ENCODE data around the gene PLXNA4. TPM values are rescaled to one million over a fixed set of nuclear protein-coding genes. Genes with fewer than 3 reads are reported as not detected.
A peak's percentile ranks its signal among the peaks of the same experiment; 100 is the strongest.

Gene PLXNA4
- total RNA-seq, 1 experiment from 2014 or later, result 29.2 TPM

- no peak for DNase-seq (ENCODE audit: low read depth)
These were observed 72.2 kb downstream of the PLXNA4 start for GRCh38 chr7:132504071-132504470.

DNA sequence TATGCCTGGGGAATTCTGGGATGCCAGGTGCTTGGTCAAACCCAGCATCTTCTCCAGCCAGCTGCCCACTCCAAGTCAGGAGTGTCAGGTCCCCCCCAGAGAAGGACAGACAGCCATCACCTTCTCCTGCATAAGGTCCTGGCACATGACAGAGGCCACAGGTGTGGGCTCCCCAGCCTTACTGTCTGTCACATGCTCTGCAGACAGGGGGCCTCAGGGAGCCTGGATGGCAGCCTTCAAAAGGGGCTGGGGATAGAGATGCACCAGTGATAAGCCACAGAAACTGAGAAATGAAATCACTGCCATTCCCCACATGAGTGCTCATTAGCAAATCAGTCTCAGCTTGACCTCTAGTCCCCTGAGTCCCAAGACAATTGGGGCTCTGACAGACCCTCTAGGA is 72.9 kb downstream of the PLXNA4 start:
- DNase-seq (ENCODE audit: low read depth), result no peak

GRCh38 chr7:132501956-132502355 is 74.3 kb downstream of the PLXNA4 start:
- DNase-seq (ENCODE audit: low read depth), result peak; percentile 92

DNA sequence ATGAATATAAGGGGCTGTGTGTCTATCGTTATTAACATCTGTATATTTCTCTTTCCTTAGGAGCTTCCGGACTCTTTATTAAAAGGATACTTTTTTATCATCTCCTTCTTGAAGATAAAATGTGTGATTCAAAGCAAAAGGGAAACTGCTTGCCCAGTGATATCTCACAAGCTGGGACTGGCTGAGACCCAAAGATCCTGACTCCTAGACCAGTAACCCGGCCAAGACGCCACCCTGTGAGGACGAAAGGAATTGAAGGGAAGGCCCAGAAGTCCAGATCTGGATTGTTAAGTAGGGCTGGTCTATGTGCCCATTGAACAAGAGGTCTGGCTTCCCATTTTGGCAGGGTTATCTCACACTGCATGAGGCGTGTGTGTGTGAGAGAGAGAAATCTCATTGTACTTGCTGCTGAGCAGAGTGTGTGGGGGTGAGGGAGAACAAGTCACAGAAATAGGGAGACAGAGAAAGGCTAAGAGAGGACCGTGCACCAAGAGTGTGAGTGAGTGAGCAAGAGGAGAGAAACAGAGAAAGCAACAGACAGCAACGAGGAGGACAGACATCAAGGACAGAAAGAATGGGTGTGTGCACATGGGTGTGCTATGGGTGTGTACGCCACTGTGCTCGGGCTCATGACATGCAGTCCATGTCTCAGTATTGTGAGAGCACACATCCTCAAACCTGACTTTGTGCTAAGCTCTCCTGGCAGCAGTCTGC is 75.4 kb downstream of the PLXNA4 start:
- peak; percentile 23 for DNase-seq (ENCODE audit: low read depth)

GRCh38 chr7:132499487-132499886 is 76.8 kb downstream of the PLXNA4 start:
- no peak for DNase-seq (ENCODE audit: low read depth)

GRCh38 chr7:132499065-132499464 is 77.2 kb downstream of the PLXNA4 start:
- DNase-seq (ENCODE audit: low read depth), result no peak

DNA sequence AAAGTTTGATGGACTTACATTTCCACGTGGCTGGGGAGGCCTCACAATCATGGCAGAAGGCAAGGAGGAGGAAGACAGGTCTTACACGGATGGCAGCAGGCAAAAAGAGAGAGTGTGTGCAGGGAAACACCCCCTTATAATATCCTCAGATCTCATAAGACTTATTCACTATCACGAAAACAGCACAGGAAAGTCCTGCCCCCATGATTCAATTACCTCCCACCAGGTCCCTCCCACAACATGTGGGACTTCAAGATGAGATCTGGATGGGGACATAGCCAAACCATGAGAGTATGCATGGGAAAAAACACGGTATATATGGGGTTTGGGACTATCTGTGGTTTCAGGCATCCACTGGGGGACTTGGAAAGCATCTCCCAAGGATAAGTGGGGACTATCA is 78.0 kb downstream of the PLXNA4 start:
- no peak for DNase-seq (ENCODE audit: low read depth)

DNA sequence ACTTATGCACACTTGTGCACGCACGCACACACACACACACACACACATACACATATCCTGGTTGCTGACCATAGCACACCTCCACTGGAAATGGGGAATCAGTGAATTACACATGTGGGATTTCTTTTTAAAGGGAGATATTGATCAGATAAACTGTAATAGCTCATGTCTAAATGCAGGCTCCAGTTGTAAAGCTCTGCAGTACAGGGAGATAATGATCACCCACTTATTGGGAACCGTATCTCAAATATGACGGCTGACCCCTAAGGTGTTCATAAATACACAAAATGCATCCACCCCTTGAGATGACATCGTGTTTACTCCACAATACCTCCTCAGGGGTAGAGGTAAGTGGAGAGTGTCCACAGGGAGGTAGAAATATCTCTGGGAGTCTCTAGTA is 79.2 kb downstream of the PLXNA4 start:
- DNase-seq (ENCODE audit: low read depth), result no peak

- DNase-seq (ENCODE audit: low read depth), result no peak
These were observed 80.3 kb downstream of the PLXNA4 start for GRCh38 chr7:132495936-132496335.

- DNase-seq (ENCODE audit: low read depth), result no peak
These were observed 81.8 kb downstream of the PLXNA4 start for GRCh38 chr7:132494474-132494873.

DNA sequence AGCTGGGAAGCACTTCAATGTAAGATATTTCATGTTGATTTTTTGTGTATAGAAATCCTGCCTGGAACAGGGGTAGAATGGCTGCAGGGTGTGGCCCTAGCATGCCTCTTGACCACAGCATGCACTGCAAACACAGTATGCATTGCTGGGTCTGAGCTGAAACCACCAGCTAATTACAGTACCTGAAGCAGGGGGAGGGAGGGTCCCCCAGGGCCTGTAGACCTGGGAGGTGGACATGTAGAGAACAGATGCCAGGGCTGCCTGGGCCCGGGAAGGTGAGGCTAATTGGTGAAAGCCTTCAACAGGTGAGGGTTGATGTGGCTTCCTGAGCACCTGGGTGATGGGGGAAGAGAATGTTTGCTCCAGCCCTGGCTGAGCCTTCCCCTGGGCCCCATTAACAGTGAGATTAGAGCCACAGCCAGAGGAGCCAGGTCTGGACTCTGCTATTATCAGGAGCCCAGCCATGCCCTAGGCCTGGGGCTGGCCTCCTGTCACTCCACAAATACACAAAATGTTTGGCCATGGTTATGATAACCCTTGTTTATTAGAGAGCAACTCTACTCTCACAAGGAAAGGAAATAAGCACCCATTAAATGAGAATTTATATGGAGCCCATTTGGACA is 83.3 kb downstream of the PLXNA4 start:
- DNase-seq (ENCODE audit: low read depth), result no peak

DNA sequence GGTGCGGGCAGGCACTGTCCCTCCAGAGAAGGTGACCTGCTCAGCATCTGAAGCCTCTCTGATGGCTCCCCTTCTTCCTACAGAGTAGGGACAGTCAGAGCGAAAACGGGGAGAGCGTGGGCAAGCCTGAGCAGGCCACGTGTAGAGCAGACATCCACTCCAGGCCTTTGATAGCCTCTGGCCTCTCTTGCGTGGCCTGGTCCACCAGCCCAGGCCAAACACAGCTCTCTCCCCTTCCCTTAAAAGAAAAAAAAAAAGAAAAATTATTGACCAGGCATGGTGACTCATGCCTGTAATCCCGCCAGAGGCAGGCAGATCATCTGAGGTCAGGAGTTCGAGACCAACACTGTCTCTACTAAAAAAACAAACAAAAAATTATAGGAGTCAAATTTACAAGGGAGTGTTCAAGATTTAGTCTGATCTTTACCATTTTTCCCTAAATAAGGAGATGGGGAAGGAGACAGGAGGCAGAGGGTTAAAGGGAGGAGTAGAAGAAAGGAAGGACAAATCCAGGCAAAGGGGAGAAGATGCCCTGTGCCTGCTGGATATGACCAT is 84.8 kb downstream of the PLXNA4 start:
- peak; percentile 50 for DNase-seq (ENCODE audit: low read depth)

DNA sequence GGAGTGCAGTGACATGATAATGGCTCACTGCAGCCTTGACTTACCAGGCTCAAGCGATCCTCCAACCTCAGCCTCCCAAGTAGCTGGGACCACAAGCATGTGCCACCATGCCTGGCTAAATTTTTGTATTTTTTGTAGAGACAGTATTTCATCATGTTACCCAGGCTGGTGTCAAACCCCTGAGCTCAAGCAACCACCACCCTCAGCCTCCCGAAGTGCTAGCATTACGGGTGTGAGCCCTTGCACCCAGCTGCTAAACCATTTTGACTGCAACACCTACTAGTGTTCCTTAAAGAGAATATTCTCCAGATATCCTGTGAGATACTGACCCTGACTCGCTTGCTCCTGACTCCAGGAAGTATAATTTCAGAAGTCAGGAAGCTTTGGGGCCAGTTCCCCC is 85.8 kb downstream of the PLXNA4 start:
- DNase-seq (ENCODE audit: low read depth), result no peak

DNA sequence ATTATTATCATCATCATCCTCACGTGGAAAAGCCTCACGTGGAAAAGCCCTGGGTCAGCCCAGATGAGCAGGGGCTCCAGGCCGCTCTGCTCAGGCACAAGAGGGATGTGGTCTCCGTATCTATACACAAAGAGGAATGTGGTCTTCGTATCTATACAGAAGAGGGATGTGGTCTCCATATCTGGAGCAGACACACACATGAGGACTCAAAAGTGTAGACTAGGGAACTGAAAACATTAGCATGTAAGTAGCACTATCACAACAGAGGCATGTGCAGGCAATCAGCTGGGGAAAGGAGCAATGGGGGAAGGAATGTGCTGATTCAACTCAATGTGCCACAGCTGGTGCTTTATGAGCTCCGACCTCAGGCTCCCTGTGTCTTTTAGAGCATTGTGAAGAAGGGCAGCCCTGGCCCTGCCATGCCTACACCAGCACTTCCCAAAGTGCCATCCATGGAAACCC is 86.5 kb downstream of the PLXNA4 start:
- no peak for DNase-seq (ENCODE audit: low read depth)

DNA sequence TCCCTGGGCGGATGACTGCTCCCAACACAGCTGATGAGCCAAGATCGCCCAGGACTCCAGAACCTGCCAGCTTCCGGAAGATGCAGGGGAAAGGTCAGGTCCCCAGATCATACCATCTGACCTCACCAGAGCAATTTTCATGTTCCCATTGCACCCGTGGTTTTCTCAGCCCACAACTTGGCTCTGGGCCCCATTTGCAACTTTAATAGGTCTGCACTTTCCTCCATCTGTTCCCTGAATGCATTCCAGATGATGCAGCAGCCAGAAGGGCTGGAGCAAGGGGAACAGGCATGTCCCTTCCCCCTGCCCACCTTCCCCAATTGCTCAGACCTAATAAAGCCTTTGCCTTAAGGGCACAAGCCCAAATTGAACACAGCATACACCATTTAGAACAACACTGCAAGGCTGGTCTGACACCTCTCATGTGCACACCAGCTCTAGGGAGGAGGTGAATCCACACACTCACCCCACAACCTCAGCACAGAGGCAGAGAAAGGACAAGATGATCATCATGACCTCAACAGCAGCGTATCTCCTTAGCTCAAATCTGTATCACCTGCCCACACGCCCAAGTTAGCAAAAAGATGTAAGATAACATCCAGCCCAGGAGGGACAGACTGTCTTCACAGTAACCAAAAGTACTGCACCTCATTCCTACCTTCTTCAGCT is 87.5 kb downstream of the PLXNA4 start:
- DNase-seq (ENCODE audit: low read depth), result peak; percentile 51

DNA sequence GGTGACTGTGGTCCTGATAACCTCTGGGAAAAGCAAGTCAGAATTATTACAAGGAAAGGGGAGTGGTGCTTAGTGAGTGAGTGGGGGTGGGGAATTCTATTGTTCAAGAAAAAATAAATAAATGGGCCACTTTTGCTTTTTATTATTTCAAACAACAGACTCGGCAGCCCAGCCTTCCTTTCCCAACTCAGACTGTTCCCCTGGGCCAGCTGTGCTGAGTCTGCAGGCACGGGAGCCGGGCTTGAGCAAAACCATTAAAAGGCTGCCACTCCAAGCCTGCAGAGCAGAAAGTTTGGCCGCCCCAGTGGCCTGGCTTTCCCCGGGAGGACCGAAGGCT is 90.0 kb downstream of the PLXNA4 start:
- no peak for DNase-seq (ENCODE audit: low read depth)

DNA sequence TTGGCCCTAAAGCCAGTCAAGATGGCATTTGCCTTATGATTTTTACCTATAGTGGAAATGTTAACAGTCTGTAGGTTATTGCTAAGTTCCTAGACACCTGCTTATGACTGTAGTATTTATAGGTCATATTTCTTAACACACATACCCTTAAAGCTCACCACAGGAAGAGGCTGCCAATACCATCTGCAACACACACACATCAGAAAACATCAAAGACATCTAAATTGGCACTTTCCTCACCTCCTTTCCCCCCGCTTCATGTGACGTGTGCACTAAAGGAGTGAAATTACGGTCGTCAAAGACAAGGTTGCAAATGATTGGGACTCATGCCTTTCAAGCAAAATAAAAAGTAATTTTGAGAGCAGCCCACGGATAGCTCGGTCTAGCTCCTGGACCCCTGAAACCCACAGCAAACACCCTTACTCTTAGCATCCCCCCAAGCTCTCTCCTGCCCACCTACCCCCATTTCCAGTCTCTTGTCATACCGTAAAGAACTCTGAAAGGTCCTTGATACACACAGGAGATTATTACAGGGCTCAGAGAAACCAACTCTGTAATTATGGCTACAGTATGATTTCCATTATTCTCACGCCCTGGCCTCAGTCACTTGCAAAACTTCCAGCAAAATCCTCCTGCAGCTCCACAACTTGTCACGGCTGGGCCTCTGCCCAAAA is 90.5 kb downstream of the PLXNA4 start:
- DNase-seq (ENCODE audit: low read depth), result no peak

DNA sequence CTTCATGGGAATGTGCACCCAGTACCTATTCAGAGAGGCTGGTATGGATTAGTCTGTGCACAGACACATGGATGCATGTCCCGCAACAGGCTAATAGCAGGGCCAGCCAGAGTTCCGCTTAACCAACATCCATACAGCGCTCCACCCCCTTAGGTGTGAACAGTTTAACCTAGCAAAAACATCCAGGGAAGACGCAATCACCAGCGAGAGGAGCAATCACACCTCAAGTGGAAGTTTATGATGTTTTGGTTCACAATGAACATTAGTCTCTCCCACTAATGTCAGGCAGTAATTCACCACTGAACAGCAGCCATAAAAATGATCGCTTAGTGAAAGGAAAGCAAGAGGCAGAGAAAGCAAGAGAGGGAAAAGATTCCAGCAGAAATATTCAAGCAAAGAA is 91.1 kb downstream of the PLXNA4 start:
- DNase-seq (ENCODE audit: low read depth), result no peak

DNA sequence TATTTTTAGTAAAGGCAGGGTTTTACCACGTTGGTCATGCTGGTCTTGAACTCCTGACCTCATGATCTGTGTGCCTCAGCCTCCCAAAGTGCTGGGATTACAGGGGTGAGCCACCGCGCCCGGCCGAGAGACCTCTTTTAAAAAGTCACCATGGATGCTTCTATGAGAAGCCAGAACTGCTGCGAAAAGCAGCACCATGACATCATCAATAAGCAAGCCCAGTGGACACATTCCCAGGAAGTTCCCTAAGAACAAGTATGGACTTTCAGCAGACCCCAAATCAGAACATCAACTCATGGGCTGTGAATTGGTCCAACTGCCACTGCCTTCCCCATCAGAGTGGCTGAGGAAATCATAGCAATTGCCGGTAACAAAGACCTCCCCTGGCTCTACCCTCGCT is 93.4 kb downstream of the PLXNA4 start:
- no peak for DNase-seq (ENCODE audit: low read depth)

GRCh38 chr7:132480534-132480933 is 95.7 kb downstream of the PLXNA4 start:
- no peak for DNase-seq (ENCODE audit: low read depth)

DNA sequence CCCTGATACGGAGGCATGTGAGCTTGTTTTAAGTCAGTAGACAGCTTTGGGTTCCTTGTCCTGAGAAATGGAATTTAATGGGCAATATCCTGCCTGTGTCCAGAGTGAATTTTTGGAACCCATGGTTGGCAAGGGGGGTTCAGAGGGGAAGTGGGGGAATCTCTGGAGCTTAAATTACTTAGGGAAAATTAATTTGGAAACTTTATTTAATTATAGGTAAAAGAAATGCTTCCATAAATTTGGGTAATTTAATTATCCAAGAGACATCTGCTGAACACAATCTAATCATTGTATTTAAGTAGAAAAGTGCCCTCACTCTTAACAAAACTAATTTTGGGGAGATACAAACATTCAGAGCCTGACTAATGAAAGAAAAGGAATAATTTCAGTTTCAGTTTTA is 99.7 kb downstream of the PLXNA4 start:
- DNase-seq (ENCODE audit: low read depth), result no peak

- DNase-seq (ENCODE audit: low read depth), result no peak
These were observed 100.6 kb downstream of the PLXNA4 start for GRCh38 chr7:132475669-132476116.

All from HT1080 (cell line).